Activated T-helper 17 cell treated with anti-CD3 and anti-CD28 coated beads, Interleukin-2, amount 50 U/mL, for 72 hours (primary cell): ENCODE measurements around the gene PLGRKT. TPM values are rescaled to one million over a fixed set of nuclear protein-coding genes. Genes with fewer than 3 reads are reported as not detected.
"Not testable (repeated sequence)": the region's sequence is repeated elsewhere in the genome, so short reads cannot be mapped to it uniquely, and the experiment has no call there.

Experiments
- ATAC-seq: fragments of 150-1000 bp; cut with Tn5 transposase; replicated peaks from 2 replicates; pipeline ENCODE4 v1.10.0; 2021; ENCODE audit warnings: mild to moderate bottlenecking, moderate library complexity
- H3K27ac Mint-ChIP-seq: one replicate; pipeline ENCODE4 v1.8.0; 2022; ENCODE audit warnings: mixed read lengths
- H3K27me3 Mint-ChIP-seq: one replicate; pipeline ENCODE4 v1.8.0; 2022; ENCODE audit warnings: mixed read lengths
- H3K36me3 Mint-ChIP-seq: one replicate; pipeline ENCODE4 v1.8.0; 2022; ENCODE audit warnings: low read depth, mild to moderate bottlenecking, mixed read lengths
- H3K4me1 Mint-ChIP-seq: one replicate; pipeline ENCODE4 v1.8.0; 2022; ENCODE audit warnings: mixed read lengths
- H3K4me3 Mint-ChIP-seq: one replicate; pipeline ENCODE4 v1.8.0; 2022; ENCODE audit warnings: mild to moderate bottlenecking, mixed read lengths
- H3K9me3 Mint-ChIP-seq: one replicate; pipeline ENCODE4 v1.8.0; 2022; ENCODE audit warnings: mixed read lengths
- total RNA-seq, 2 donors: library from RNA; stranded (reverse); gene quantifications; one replicate each; pipeline ENCODE4 v1.2.3, GENCODE V29; 2022

The PLGRKT gene
- total RNA-seq, 2 donors from 2014 or later, result 25.8 to 26.3 TPM

- peaks cover 40% of the 10 kb centered on the region for H3K4me1 Mint-ChIP-seq
- H3K27ac Mint-ChIP-seq, result no peak overlapping the region
- peaks cover 98% of the 10 kb centered on the region for H3K36me3 Mint-ChIP-seq
- ATAC-seq, result no peak
- no peak overlapping the region for H3K4me3 Mint-ChIP-seq
- no peaks in the 10 kb centered on the region for H3K9me3 Mint-ChIP-seq
- H3K27me3 Mint-ChIP-seq, result no peaks in the 10 kb centered on the region
Observed at GRCh38 chr9:5466005-5466404, 28.3 kb upstream of the PLGRKT start.

GRCh38 chr9:5464831-5465330, 27.2 kb upstream of the PLGRKT start:
- not testable (repeated sequence) for H3K27me3 Mint-ChIP-seq, H3K9me3 Mint-ChIP-seq, H3K4me3 Mint-ChIP-seq, H3K27ac Mint-ChIP-seq, ATAC-seq
- H3K36me3 Mint-ChIP-seq, result peaks cover 100% of the 10 kb centered on the region
- H3K4me1 Mint-ChIP-seq, result peaks cover 41% of the 10 kb centered on the region

- Mint-ChIP-seq H3K4me3 (peak overlapping the region; percentile 97), H3K27me3 (no peaks in the 10 kb centered on the region), H3K36me3 (peaks cover 100% of the 10 kb centered on the region), H3K9me3 (no peaks in the 10 kb centered on the region), H3K27ac (peak overlapping the region; percentile 89), H3K4me1 (peaks cover 58% of the 10 kb centered on the region)
- peak; percentile 21 for ATAC-seq
Observed at GRCh38 chr9:5460157-5460556, 22.4 kb upstream of the PLGRKT start.

GRCh38 chr9:5459289-5459829, 21.6 kb upstream of the PLGRKT start:
- ATAC-seq, result peak; percentile 81
- Mint-ChIP-seq H3K9me3 (no peaks in the 10 kb centered on the region), H3K4me1 (peaks cover 62% of the 10 kb centered on the region), H3K36me3 (peaks cover 100% of the 10 kb centered on the region), H3K27me3 (no peaks in the 10 kb centered on the region), H3K27ac (peak overlapping the region; percentile 89), H3K4me3 (peak overlapping the region; percentile 97)

- peak; percentile 70 for ATAC-seq
- Mint-ChIP-seq H3K4me1 (peaks cover 51% of the 10 kb centered on the region), H3K27ac (peak overlapping the region; percentile 93), H3K9me3 (no peaks in the 10 kb centered on the region), H3K4me3 (peak overlapping the region; percentile 97), H3K36me3 (peaks cover 92% of the 10 kb centered on the region), H3K27me3 (no peaks in the 10 kb centered on the region)
Observed at GRCh38 chr9:5455181-5455580, 17.5 kb upstream of the PLGRKT start.

- H3K27ac Mint-ChIP-seq, result peak overlapping the region; percentile 93
- H3K27me3 Mint-ChIP-seq, result no peaks in the 10 kb centered on the region
- H3K4me1 Mint-ChIP-seq, result peaks cover 37% of the 10 kb centered on the region
- peak overlapping the region; percentile 97 for H3K4me3 Mint-ChIP-seq
- H3K9me3 Mint-ChIP-seq, result no peaks in the 10 kb centered on the region
- H3K36me3 Mint-ChIP-seq, result peaks cover 77% of the 10 kb centered on the region
- ATAC-seq, result peak; percentile 23
Observed at GRCh38 chr9:5453673-5454072, 15.9 kb upstream of the PLGRKT start.

GRCh38 chr9:5453004-5453403, 15.3 kb upstream of the PLGRKT start:
- Mint-ChIP-seq H3K4me1 (peaks cover 37% of the 10 kb centered on the region), H3K36me3 (peaks cover 70% of the 10 kb centered on the region), H3K27me3 (no peaks in the 10 kb centered on the region), H3K27ac (peak overlapping the region; percentile 93), H3K4me3 (peak overlapping the region; percentile 97), H3K9me3 (no peaks in the 10 kb centered on the region)
- ATAC-seq, result no peak

- Mint-ChIP-seq H3K9me3 (no peaks in the 10 kb centered on the region), H3K4me1 (peaks cover 38% of the 10 kb centered on the region)
Observed at GRCh38 chr9:5452286-5452609, 14.5 kb upstream of the PLGRKT start.

GRCh38 chr9:5450359-5451091, 12.8 kb upstream of the PLGRKT start, which contains the start of gene CD274:
Gene CD274 (plus strand): TSS chr9:5450542. CDS start chr9:5456114, 5,572 bp downstream.
- no peaks in the 10 kb centered on the region for H3K27me3 Mint-ChIP-seq
- peaks cover 38% of the 10 kb centered on the region for H3K4me1 Mint-ChIP-seq
- ATAC-seq, result peak; percentile 71
- peak within 1 kb of the TSS; percentile 93 for H3K27ac Mint-ChIP-seq
- H3K36me3 Mint-ChIP-seq, result peaks cover 45% of the 10 kb centered on the region
- H3K4me3 Mint-ChIP-seq, result peak within 1 kb of the TSS; percentile 97
- H3K9me3 Mint-ChIP-seq, result no peaks in the 10 kb centered on the region

More at GRCh38 chr9:5452286-5452609, 14.5 kb upstream of the PLGRKT start:
- no peak for ATAC-seq
- Mint-ChIP-seq H3K27me3 (no peaks in the 10 kb centered on the region), H3K4me3 (peak overlapping the region; percentile 97), H3K36me3 (peaks cover 63% of the 10 kb centered on the region), H3K27ac (peak overlapping the region; percentile 93)

- Mint-ChIP-seq H3K36me3 (peaks cover 38% of the 10 kb centered on the region), H3K27me3 (no peaks in the 10 kb centered on the region), H3K9me3 (no peaks in the 10 kb centered on the region), H3K4me1 (peaks cover 30% of the 10 kb centered on the region), H3K27ac (peak overlapping the region; percentile 93), H3K4me3 (peak overlapping the region; percentile 97)
- ATAC-seq, result peak; percentile 18
Observed at GRCh38 chr9:5449521-5450358, 12.0 kb upstream of the PLGRKT start.

- H3K36me3 Mint-ChIP-seq, result peaks cover 28% of the 10 kb centered on the region
- H3K27ac Mint-ChIP-seq, result peak overlapping the region; percentile 93
- H3K27me3 Mint-ChIP-seq, result no peaks in the 10 kb centered on the region
- H3K4me3 Mint-ChIP-seq, result peak overlapping the region; percentile 97
- peaks cover 30% of the 10 kb centered on the region for H3K4me1 Mint-ChIP-seq
- ATAC-seq, result no peak
- H3K9me3 Mint-ChIP-seq, result no peaks in the 10 kb centered on the region
Observed at GRCh38 chr9:5448461-5449435, 11.0 kb upstream of the PLGRKT start.

GRCh38 chr9:5448016-5448415, 10.3 kb upstream of the PLGRKT start:
- peak overlapping the region; percentile 53 for H3K27ac Mint-ChIP-seq
- H3K9me3 Mint-ChIP-seq, result no peaks in the 10 kb centered on the region
- no peaks in the 10 kb centered on the region for H3K27me3 Mint-ChIP-seq
- H3K36me3 Mint-ChIP-seq, result peaks cover 20% of the 10 kb centered on the region
- peak overlapping the region; percentile 97 for H3K4me3 Mint-ChIP-seq
- H3K4me1 Mint-ChIP-seq, result peaks cover 27% of the 10 kb centered on the region
- no peak for ATAC-seq

GRCh38 chr9:5447337-5447736, 9.6 kb upstream of the PLGRKT start:
- H3K4me3 Mint-ChIP-seq, result peak overlapping the region; percentile 97
- H3K9me3 Mint-ChIP-seq, result no peaks in the 10 kb centered on the region
- peak; percentile 6 for ATAC-seq
- peaks cover 30% of the 10 kb centered on the region for H3K4me1 Mint-ChIP-seq
- no peaks in the 10 kb centered on the region for H3K27me3 Mint-ChIP-seq
- H3K36me3 Mint-ChIP-seq, result peaks cover 14% of the 10 kb centered on the region
- peak overlapping the region; percentile 53 for H3K27ac Mint-ChIP-seq
